Kidney epithelial cell (primary cell): Measurements from ENCODE around the gene ABCC5. TPM values are rescaled to one million over a fixed set of nuclear protein-coding genes. Genes with fewer than 3 reads are reported as not detected.

ENCODE experiments used
- DNase-seq: peaks from one replicate; pipeline ENCODE4 v3.0.0-alpha.2; 2010; ENCODE audit warnings: low read depth
- H3K27me3 ChIP-seq: 2 replicates; pipeline ENCODE4 v1.6.0; 2011; ENCODE audit warnings: low read length; ENCODE audit not compliant: control insufficient read depth, insufficient read depth
- H3K36me3 ChIP-seq: 2 replicates; pipeline ENCODE4 v1.5.1; 2011; ENCODE audit warnings: low read length; ENCODE audit not compliant: control insufficient read depth, insufficient read depth
- H3K4me3 ChIP-seq: 2 replicates; pipeline ENCODE4 v1.5.1; 2011; ENCODE audit warnings: low read depth, mild to moderate bottlenecking, control low read depth, low read length
- CTCF ChIP-seq: IDR thresholded peaks from 2 replicates; pipeline ENCODE4 v1.5.1; 2011; ENCODE audit warnings: mild to moderate bottlenecking, moderate library complexity, low read length, control low read depth, inconsistent platforms; ENCODE audit not compliant: insufficient read depth, poor library complexity, severe bottlenecking
- total RNA-seq: library from RNA; depleted of rRNA; stranded (reverse); fragments of >200 nt; gene quantifications from 2 replicates; pipeline ENCODE4 v1.2.3, GENCODE V29; 2015

The ABCC5 gene
- total RNA-seq, 1 donor from 2014 or later: 9.1 TPM

DNA sequence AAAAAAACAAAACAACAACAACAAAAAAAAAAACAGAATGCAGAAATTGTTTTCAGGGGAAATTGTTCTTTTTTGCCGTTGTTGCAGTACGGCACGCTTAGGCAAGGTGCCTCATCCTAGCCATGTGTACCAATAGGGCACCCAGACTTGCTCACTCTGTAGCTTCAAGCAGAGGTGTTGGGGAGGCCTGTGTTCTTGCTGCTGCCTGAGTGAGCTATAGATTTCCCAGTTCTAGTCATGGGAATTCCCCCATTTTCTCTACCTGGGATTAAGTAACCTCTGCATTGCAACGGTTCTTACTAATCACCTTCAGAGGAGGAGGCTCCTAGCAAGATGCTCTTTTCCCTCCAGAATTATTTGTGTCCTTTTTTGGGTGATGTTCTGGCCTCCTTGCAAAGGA, 120.1 kb downstream of the ABCC5 start:
- H3K36me3 ChIP-seq: no peaks in the 10 kb centered on the region
- no peak overlapping the region for H3K4me3 ChIP-seq
- no peak for DNase-seq
- peaks cover 2% of the 10 kb centered on the region for H3K27me3 ChIP-seq
- no peak for TF ChIP-seq CTCF

DNA sequence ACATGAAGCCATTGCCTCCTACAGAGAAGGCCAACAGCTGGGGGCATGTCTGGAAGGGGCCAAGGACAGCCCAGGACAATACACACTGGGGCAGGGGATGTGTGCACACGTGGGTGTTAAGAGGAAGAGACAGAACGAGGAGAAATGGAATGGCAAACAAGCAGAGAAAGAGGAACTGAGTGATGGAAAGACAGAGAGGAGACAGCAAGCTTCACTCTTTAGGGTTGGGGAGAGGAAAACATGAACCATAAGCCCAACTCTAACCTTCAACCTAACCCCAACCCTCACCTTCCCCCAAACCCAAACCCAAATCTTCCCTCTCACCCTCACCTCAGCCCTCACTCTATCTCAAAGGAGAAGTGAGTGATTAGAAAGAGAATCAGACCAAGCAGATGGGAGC, 121.1 kb downstream of the ABCC5 start:
- Histone ChIP-seq H3K36me3 (no peaks in the 10 kb centered on the region), H3K4me3 (no peak overlapping the region), H3K27me3 (peaks cover 2% of the 10 kb centered on the region)
- no peak for DNase-seq
- TF ChIP-seq CTCF: no peak

GRCh38 chr3:183896184-183896583, 121.5 kb downstream of the ABCC5 start:
- no peak overlapping the region for H3K4me3 ChIP-seq
- TF ChIP-seq CTCF: no peak
- no peak for DNase-seq

GRCh38 chr3:183895774-183896173, 121.9 kb downstream of the ABCC5 start:
- DNase-seq: no peak
- Histone ChIP-seq H3K4me3 (no peak overlapping the region), H3K36me3 (no peaks in the 10 kb centered on the region), H3K27me3 (peaks cover 4% of the 10 kb centered on the region)
- no peak for TF ChIP-seq CTCF

More at GRCh38 chr3:183896184-183896583, 121.5 kb downstream of the ABCC5 start:
- H3K27me3 ChIP-seq: peaks cover 2% of the 10 kb centered on the region
- H3K36me3 ChIP-seq: no peaks in the 10 kb centered on the region

DNA sequence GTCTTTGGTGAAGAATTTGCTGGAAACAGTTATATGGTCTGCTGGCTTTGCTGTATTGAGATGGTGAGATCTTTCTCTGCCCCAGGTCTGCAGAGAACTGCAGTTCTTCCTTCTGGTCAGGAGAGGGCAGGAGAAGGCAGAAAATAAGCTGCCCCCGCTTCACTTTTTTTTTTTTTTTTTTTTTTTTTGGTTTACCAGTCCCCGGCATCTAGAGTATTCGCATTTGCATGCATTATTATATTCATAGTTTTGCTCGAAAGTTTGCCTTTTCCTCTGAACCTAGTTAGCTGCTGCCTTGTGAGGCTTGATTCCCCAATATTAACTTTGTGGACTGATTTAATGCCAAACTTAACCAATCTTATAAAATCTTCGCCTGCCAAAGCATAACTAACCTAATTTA, 122.4 kb downstream of the ABCC5 start:
- peak; percentile 4 for DNase-seq
- H3K4me3 ChIP-seq: no peak overlapping the region
- peaks cover 5% of the 10 kb centered on the region for H3K27me3 ChIP-seq
- no peaks in the 10 kb centered on the region for H3K36me3 ChIP-seq
- TF ChIP-seq CTCF: peak; percentile 91

DNA sequence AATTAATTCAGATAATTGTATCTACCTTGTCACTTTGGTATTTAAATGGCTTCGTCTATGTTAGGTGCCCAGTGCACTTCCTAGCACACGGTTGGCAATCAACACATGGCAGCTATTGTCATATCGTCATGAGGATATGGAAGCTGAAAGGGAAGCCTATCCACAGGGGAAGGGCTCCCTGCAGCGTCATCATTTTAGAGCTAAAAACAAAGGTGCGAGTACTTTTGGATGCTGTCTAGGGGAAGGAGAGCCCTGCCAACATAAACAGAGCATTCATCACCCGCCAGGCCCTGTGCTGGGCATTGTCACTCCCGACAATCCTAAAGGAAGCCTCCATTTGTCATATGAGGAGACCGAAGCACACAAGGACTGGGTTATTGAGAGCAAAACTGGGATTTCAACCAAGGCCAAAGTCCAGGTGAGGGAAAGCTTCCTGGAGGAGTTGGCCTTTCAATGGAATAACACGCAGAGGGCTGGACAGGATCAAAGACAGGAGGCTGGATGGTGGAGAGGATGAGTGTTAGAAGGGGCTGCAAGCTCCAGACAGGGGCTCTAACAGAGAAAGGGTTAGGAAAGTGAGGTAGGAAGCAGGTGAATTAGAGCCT, 125.0 kb downstream of the ABCC5 start:
- Histone ChIP-seq H3K36me3 (no peaks in the 10 kb centered on the region), H3K27me3 (peaks cover 8% of the 10 kb centered on the region), H3K4me3 (no peak overlapping the region)
- DNase-seq: no peak
- no peak for TF ChIP-seq CTCF
